HG03095 (cell line): Measurements from ENCODE around the gene IKBIP.
"Not testable (repeated sequence)": the region's sequence is repeated elsewhere in the genome, so short reads cannot be mapped to it uniquely, and the experiment has no call there.

Experiments
- ATAC-seq: cut with Tn5 transposase; IDR thresholded peaks from one replicate; pipeline ENCODE4 v1.9.1; 2021; ENCODE audit warnings: moderate library complexity; ENCODE audit not compliant: unreplicated experiment

Gene IKBIP

DNA sequence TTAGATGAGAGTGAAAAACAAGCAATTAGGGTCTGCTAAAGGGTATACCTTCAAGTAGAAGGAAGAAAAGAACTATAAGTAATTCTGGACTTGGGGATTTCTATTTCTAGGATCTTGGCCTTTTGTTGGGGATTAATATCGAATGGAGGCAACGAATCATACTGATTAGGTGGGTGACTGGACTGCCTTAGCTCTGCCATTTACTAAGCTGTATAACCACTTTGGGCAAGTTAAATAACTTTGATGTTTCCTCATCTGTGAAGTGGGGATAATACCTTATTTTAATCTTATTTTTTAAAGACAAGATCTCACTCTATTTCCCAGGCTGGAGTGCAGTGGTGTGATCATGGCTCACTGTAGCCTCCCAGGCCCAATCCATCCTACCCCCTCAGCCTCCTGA is 6.6 kb downstream of the IKBIP start:
- ATAC-seq, result no peak

DNA sequence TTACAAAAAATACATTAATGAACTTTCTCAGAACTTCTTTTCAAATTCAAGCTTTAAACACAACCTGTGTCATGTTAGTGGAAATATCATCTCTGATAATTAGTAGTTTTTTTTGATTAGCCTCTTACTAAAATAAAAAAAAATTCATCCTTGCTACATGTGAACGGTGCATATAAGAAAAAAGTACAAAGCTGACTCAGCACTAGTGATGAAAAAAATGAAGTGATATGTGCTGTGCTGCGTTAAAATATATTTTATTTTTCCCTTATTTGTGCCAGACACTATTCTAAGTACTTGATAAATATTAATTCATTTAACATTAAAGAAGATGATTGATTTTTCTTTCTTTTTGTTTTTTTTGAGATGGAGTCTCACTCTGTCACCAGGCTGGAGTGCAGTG is 7.5 kb downstream of the IKBIP start:
- ATAC-seq, result no peak

GRCh38 chr12:98635657-98636323 is 8.8 kb downstream of the IKBIP start:
- ATAC-seq, result peak; percentile 83

DNA sequence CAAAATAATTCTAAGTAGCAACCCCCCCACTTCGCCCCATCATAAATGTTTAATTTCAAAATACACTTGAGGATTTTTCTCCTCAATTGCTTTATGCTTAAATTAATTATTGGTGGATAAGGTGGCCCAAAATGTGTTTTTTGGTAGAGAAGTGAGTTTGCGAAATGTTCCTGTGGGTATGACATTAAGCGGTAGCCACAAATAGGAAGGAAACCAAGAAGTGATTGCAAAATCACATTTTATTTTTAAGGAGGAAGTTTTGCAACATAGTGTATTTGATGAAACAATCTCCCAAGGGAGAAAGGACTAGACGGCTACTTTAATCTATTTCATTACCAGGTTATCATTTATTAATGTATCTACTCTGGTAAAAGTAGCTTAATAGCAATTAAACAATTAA is 25.6 kb downstream of the IKBIP start:
- no peak for ATAC-seq

DNA sequence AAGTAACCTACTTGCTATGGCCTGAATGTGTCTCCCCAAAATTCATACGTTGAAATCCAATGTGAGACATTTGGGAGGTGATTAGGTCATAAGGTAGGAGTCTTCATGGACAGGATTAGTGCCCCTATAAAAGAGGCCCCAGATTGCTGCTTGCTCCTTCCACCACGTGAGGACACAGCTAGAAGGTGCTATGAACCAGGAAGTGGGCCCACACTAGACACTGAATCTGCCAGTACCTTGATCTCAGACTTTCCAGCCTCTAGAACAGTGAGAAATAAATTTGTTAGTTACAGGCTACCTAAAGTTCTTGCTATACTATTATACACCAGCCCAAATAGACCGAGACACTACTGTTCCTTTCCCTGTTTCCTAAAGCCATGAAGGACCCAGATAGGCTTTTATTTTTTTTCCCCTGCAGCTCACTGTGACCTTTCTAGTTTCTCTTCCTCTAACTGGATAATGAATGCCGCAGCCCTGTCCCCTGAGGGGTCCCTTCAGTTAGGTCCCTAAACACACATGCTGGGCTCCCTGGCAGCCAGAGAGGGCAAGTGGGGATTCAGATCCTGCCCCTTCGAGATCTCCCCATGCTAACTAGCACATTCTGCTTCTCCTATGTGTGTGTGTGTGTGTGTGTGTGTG is 31.8 kb downstream of the IKBIP start:
- ATAC-seq, result peak; percentile 84

GRCh38 chr12:98610596-98610995 is 34.0 kb downstream of the IKBIP start:
- no peak for ATAC-seq

- ATAC-seq, result no peak
Observed at GRCh38 chr12:98606359-98606988, 38.1 kb downstream of the IKBIP start.

GRCh38 chr12:98601924-98602323 is 42.7 kb downstream of the IKBIP start:
- ATAC-seq, result no peak

DNA sequence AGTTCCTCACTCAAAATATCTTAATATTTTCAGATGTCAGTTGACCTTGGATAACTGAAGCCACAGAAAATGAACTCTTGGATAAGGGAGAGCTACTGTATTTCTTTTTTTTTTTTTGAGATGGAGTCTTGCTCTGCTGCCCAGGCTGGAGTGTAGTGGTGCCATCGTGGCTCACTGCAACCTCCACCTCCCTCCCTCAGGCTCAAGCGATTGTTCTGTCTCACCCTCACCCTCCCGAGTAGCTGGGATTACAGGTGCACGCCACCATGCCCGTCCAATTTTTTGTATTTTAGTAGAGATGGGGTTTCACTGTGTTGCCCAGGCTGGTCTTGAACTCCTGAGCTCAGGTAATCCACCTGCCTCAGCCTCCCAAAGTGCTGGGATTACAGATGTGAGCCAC is 47.3 kb downstream of the IKBIP start:
- ATAC-seq, result not testable (repeated sequence)

- no peak for ATAC-seq
Observed at GRCh38 chr12:98595243-98595988, 49.2 kb downstream of the IKBIP start.

DNA sequence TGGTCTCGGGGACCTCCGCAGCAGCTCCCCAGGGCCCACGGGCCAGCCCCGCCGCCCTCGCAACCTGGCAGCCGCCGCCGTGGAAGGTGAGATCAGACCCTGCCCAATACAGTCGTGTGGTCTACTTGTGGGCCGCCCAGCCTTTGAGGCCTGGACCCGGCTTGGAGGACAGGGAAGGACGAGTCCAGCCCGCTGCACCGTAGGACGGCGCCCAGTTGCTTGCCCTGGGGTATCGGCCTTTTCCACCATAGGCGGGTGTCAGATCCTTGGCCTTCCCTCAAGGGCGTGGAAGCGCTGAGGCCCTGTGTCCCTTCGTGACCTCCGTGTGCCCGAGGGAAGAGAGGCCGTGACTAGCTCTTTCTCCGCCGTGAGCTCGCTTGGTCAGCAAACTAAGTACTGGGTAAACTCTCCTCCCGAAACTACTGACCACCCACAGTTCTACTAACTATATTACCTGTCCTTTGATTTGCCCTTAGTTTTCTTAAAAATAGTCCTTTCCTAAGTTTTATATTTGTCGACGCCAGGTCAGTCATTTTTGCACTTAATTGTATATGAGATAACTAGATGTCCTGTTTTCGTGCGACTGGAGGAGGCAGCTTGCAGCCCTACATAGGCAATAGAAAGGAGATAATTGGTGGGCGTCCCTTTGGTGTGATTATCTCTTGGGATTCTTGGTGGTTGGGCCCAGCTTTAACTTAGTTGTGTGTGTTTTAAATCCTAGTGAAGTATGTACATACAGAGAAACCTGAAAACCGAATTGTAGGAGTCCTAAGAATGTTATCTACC is 50.3 kb downstream of the IKBIP start:
- no peak for ATAC-seq

- ATAC-seq, result peak; percentile 99
Observed at GRCh38 chr12:98593351-98594049, 51.1 kb downstream of the IKBIP start, which contains the start of gene SLC25A3. SLC25A3 (plus strand) TSS chr12:98593686; CDS start chr12:98593979, 293 bp downstream.

GRCh38 chr12:98592825-98593322 is 51.7 kb downstream of the IKBIP start:
- ATAC-seq, result no peak

GRCh38 chr12:98591209-98591608 is 53.4 kb downstream of the IKBIP start:
- ATAC-seq, result no peak

GRCh38 chr12:98587084-98587483 is 57.5 kb downstream of the IKBIP start:
- no peak for ATAC-seq

GRCh38 chr12:98582093-98582492 is 62.5 kb downstream of the IKBIP start:
- no peak for ATAC-seq

DNA sequence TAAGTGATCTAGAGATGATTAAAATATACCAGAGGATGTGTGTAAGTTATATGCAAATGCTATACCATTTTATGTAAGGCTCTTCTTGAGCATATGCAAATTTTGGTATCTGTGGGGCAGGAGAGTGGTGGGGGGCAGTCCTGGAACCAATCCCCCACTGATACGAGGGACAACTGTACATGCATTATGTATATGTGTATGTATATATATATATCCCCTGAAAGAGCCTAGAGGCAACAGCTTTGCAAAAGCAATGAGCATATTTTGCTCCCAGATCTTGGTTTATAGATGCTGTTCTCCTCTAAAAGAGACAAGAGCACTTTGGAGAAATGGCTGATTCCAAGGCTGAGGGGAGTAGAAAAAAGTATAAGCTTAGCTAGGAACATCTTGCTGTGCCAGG is 63.5 kb downstream of the IKBIP start:
- no peak for ATAC-seq

DNA sequence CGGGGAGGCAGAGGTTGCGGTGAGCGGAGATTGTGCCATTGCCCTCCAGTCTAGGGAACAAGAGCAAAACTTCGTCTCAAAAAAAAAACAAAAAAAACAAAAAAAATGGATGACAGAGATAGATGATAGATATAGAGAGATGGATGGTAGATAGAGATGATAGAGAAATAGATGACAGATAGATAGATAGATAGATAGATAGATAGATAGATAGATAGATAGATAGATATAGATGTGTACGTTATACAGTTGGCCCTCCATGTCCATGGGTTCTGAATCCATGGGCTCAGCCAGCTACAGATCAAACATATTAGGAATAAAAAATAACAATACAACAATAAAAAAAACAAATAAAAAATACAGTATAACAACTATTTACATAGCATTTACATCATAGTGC is 63.9 kb downstream of the IKBIP start:
- no peak for ATAC-seq

GRCh38 chr12:98579835-98580234 is 64.8 kb downstream of the IKBIP start:
- ATAC-seq, result no peak

DNA sequence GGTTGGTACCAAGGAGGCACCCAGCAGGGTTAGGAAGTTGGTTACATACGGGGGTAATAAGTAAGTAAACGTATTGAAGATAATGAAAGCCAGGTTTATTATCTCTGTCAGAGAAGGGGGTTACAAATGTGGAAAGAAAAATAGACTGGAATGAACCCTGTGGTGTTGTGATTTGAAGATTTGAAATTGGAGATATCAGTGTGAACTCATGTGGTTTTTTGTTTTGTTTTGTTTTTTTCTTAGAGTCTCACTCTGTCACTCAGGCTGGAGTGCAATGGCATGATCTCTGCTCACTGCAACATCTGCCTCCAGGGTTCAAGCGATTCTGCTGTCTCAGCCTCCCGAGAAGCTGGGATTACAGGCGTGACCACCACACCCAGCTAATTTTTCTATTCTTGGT is 65.2 kb downstream of the IKBIP start:
- no peak for ATAC-seq
